Neural crest cell (in vitro differentiated cells): ENCODE results near the gene SVEP1. TPM values are rescaled to one million over a fixed set of nuclear protein-coding genes. Genes with fewer than 3 reads are reported as not detected.

Source experiments
- DNase-seq: peaks from one replicate; pipeline ENCODE4 v3.0.0; 2021; ENCODE audit warnings: low read depth, mixed read lengths, low spot score
- H3K27ac Mint-ChIP-seq: one replicate; pipeline ENCODE4 v1.8.0; 2021; ENCODE audit warnings: mild to moderate bottlenecking, mixed read lengths; ENCODE audit not compliant: unreplicated experiment
- H3K27me3 Mint-ChIP-seq: 2 replicates; pipeline ENCODE4 v1.8.0; 2021; ENCODE audit warnings: low read depth, mild to moderate bottlenecking, mixed read lengths
- H3K36me3 Mint-ChIP-seq: 2 replicates; pipeline ENCODE4 v1.8.0; 2021; ENCODE audit warnings: low read depth, mild to moderate bottlenecking, mixed read lengths
- H3K4me1 Mint-ChIP-seq: 2 replicates; pipeline ENCODE4 v1.8.0; 2021; ENCODE audit warnings: mixed read lengths
- H3K4me3 Mint-ChIP-seq: one replicate; pipeline ENCODE4 v1.8.0; 2021; ENCODE audit warnings: mild to moderate bottlenecking, mixed read lengths
- H3K9me3 Mint-ChIP-seq: 2 replicates; pipeline ENCODE4 v1.8.0; 2021; ENCODE audit warnings: mixed read lengths
- CTCF ChIP-seq: fragments of 200-600 bp; sonication (generic); conservative IDR thresholded peaks from 2 replicates; pipeline ENCODE4 v1.5.0; 2021; ENCODE audit warnings: antibody characterized with exemption, mild to moderate bottlenecking
- total RNA-seq: library from RNA; stranded (reverse); gene quantifications from 2 replicates; pipeline ENCODE4 v1.2.1, GENCODE V29; 2021

SVEP1 gene
- total RNA-seq, 1 donor from 2014 or later = 1.3 TPM

- H3K9me3 Mint-ChIP-seq = peaks cover 6% of the 10 kb centered on the region
- no peak overlapping the region for H3K4me3 Mint-ChIP-seq
- no peaks in the 10 kb centered on the region for H3K4me1 Mint-ChIP-seq
- H3K36me3 Mint-ChIP-seq = no peaks in the 10 kb centered on the region
- H3K27me3 Mint-ChIP-seq = no peaks in the 10 kb centered on the region
- DNase-seq = no peak
- no peak overlapping the region for H3K27ac Mint-ChIP-seq
- TF ChIP-seq CTCF = no peak
Measured at GRCh38 chr9:110451726-110452125, 127.8 kb downstream of the SVEP1 start.

DNA sequence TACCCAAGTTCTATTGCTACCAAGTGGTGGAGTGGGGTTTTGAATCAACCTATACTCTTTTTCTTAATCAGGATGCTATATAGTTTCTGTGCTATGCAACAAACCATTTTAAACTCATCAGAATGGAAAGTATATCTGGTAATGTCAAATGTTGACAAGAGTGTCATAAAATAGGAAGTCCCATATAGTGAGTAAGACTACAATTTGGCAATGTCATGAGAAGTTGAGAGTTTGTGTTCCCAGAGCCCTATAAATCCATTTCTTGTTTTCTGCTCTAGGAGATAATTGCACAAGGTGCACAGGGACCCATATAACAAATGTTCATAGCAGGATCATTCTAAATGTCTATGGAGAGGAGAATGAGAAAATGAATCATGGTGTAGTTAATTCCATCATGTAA is 132.1 kb downstream of the SVEP1 start:
- no peaks in the 10 kb centered on the region for H3K27me3 Mint-ChIP-seq
- H3K36me3 Mint-ChIP-seq = peaks cover 2% of the 10 kb centered on the region
- no peak for DNase-seq
- no peak for TF ChIP-seq CTCF
- no peaks in the 10 kb centered on the region for H3K4me1 Mint-ChIP-seq
- no peak overlapping the region for H3K27ac Mint-ChIP-seq
- H3K9me3 Mint-ChIP-seq = peaks cover 16% of the 10 kb centered on the region
- H3K4me3 Mint-ChIP-seq = no peak overlapping the region

DNA sequence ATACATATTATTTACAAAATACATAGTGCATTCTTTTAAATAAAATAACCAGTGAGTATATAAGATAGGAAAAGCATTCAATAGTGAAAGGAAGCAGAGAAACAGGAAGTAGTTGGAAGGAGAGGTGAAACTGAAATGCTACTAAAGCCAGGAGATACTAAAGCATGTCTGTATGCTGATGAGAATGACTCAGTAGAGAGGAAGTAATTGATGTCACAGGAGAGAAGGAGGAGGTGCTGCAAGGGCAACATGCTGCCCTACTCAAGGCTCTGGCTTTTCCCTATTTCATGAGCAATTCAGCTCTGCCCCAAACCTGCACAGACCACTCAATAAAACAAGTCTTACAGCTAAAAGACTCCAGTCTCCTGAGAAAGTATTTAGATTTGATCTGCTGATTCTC is 133.4 kb downstream of the SVEP1 start:
- H3K9me3 Mint-ChIP-seq = peaks cover 18% of the 10 kb centered on the region
- no peak overlapping the region for H3K27ac Mint-ChIP-seq
- H3K4me3 Mint-ChIP-seq = no peak overlapping the region
- no peaks in the 10 kb centered on the region for H3K27me3 Mint-ChIP-seq
- no peak for DNase-seq
- peaks cover 2% of the 10 kb centered on the region for H3K36me3 Mint-ChIP-seq
- no peak for TF ChIP-seq CTCF
- no peaks in the 10 kb centered on the region for H3K4me1 Mint-ChIP-seq

- TF ChIP-seq CTCF = no peak
- H3K36me3 Mint-ChIP-seq = peaks cover 2% of the 10 kb centered on the region
- H3K27me3 Mint-ChIP-seq = no peaks in the 10 kb centered on the region
- no peak for DNase-seq
- no peaks in the 10 kb centered on the region for H3K4me1 Mint-ChIP-seq
- H3K9me3 Mint-ChIP-seq = peaks cover 18% of the 10 kb centered on the region
- no peak overlapping the region for H3K4me3 Mint-ChIP-seq
- H3K27ac Mint-ChIP-seq = no peak overlapping the region
Measured at GRCh38 chr9:110444911-110445310, 134.6 kb downstream of the SVEP1 start.

GRCh38 chr9:110443866-110444220 is 135.7 kb downstream of the SVEP1 start:
- Mint-ChIP-seq H3K4me3 (no peak overlapping the region), H3K27me3 (no peaks in the 10 kb centered on the region), H3K27ac (no peak overlapping the region), H3K9me3 (peaks cover 18% of the 10 kb centered on the region), H3K4me1 (no peaks in the 10 kb centered on the region), H3K36me3 (peaks cover 2% of the 10 kb centered on the region)
- TF ChIP-seq CTCF = no peak
- no peak for DNase-seq
